ENCODE measurements around the gene SLC16A1. TPM values are rescaled to one million over a fixed set of nuclear protein-coding genes. Genes with fewer than 3 reads are reported as not detected.

SLC16A1 gene
- total and polyA plus RNA-seq, 10 of the 15 experiments (the other 5 are each of a cell fraction or from before 2014, with no cell fraction given) = 39.0 to 106 (median 65.8) TPM

GRCh38 chr1:112906150-112906698 lies 49.8 kb downstream of the SLC16A1 start:
- no peaks in the 10 kb centered on the region for H4K20me1 ChIP-seq (ENCODE audit: control insufficient read depth, insufficient read depth)
- TF ChIP-seq POLR2AphosphoS2 (IDR thresholded peaks at IDR 0.05; ENCODE audit: low read depth, low read length) (no peak), PBX3 (IDR thresholded peaks at IDR 0.05; ENCODE audit: insufficient replicate concordance, low read depth, low read length) (no peak), ASH2L (IDR thresholded peaks at IDR 0.05; ENCODE audit: borderline replicate concordance, low read depth) (no peak), HDAC6 (IDR thresholded peaks at IDR 0.05; ENCODE audit: unreplicated experiment) (no peak), BHLHE40 (IDR thresholded peaks at IDR 0.05; ENCODE audit: borderline replicate concordance in 1 of 2, low read depth in 2 of 2, low read length in 1 of 2) (no peak), RELB (IDR thresholded peaks at IDR 0.05; ENCODE audit: low read depth) (no peak), ZNF384 (IDR thresholded peaks at IDR 0.05; ENCODE audit: borderline replicate concordance, low read depth, low read length) (no peak)
- no peaks in the 10 kb centered on the region for H3K27me3 ChIP-seq (replicated peaks in 1 of 2; ENCODE audit: control insufficient read depth in 2 of 2, insufficient read depth in 2 of 2, low read length in 1 of 2)
- H3K4me3 ChIP-seq = no peak overlapping the region
- H3K4me1 ChIP-seq (ENCODE audit: control insufficient read depth, insufficient read depth, low read length) = no peaks in the 10 kb centered on the region
- BruUV-seq (replicated peaks) = no TSS peak
- intact Hi-C loops (cut with micrococcal nuclease; ENCODE audit: unreplicated experiment) (no loop called here), in situ Hi-C loops (cut with MboI) (no loop called here)
- H3K79me2 ChIP-seq (ENCODE audit: control insufficient read depth, insufficient read depth, low read length) = no peaks in the 10 kb centered on the region
- H3K27ac ChIP-seq (ENCODE audit: control insufficient read depth, insufficient read depth) = no peak overlapping the region
- H2AFZ ChIP-seq (ENCODE audit: control insufficient read depth, low read depth, low read length) = no peak overlapping the region
- ATAC-seq (no peak), DNase-seq (ENCODE audit: low read depth, low spot score) (no peak), FAIRE-seq (no peak)
- ChIA-PET CTCF (no interaction called here), RAD21 (ENCODE audit: unreplicated experiment) (interaction anchor here (1.0 kb wide), 1 partner anchor 32 kb away, joined by 3 read pairs; no protein-coding TSS in a partner anchor), POLR2A (no interaction called here), SMC1A (ENCODE audit: uncharacterized antibody, unreplicated experiment) (interaction anchor here (1.5 to 1.9 kb wide), 2 partner anchors 10 to 27 kb away, joined by 3 to 5 read pairs; no protein-coding TSS in a partner anchor)
- H3K9me3 ChIP-seq (replicated peaks; ENCODE audit: control insufficient read depth, insufficient read depth, low read length) = no peaks in the 10 kb centered on the region
- H3K36me3 ChIP-seq (ENCODE audit: control insufficient read depth in 2 of 2, insufficient read depth in 2 of 2, low read length in 1 of 2) = no peaks in the 10 kb centered on the region
- 87% methylated on average over 2 of the region's 2 CpGs for WGBS (ENCODE audit: insufficient coverage, insufficient replicate concordance, low lambda C conversion rate, missing lambda C conversion rate)
- no peak overlapping the region for H3K4me2 ChIP-seq (ENCODE audit: control insufficient read depth, insufficient read depth)
- no peak overlapping the region for H3K9ac ChIP-seq (ENCODE audit: control insufficient read depth, insufficient read depth, low read length)
